Neural cell (in vitro differentiated cells): Measurements from ENCODE around the gene ASCL5.

ENCODE experiments used
- CTCF ChIP-seq: fragments of 450-650 bp; IDR thresholded peaks from 2 replicates; pipeline ENCODE4 v1.5.1; 2014; ENCODE audit warnings: antibody characterized with exemption, mild to moderate bottlenecking, moderate library complexity; ENCODE audit not compliant: poor library complexity, severe bottlenecking
- EP300 ChIP-seq: fragments of 450-650 bp; conservative IDR thresholded peaks from 2 replicates; pipeline ENCODE4 v1.6.1; 2014; ENCODE audit warnings: antibody characterized with exemption, mild to moderate bottlenecking, moderate library complexity; ENCODE audit not compliant: poor library complexity, severe bottlenecking
- EZH2 ChIP-seq: fragments of 200-600, 300-800 bp; shearing (Covaris generic), sonication (generic); IDR thresholded peaks from 2 replicates; pipeline ENCODE4 v1.6.1; 2014; ENCODE audit warnings: antibody characterized with exemption, low read length, borderline replicate concordance, mild to moderate bottlenecking; ENCODE audit not compliant: insufficient read depth, poor library complexity, severe bottlenecking
- MXI1 ChIP-seq: fragments of 450-650 bp; conservative IDR thresholded peaks from 2 replicates; pipeline ENCODE4 v1.6.1; 2014; ENCODE audit warnings: antibody characterized with exemption, mild to moderate bottlenecking; ENCODE audit not compliant: poor library complexity, severe bottlenecking
- POLR2AphosphoS5 ChIP-seq: IDR thresholded peaks from 2 replicates; pipeline ENCODE4 v1.6.1; 2012

GRCh38 chr1:201088901-201089525, 38.0 kb downstream of the ASCL5 start:
- TF ChIP-seq CTCF (no peak), EZH2 (no peak), EP300 (no peak), POLR2AphosphoS5 (no peak), MXI1 (no peak)
